GM21360 (cell line): Measurements from ENCODE around the gene IKZF5.

Experiments
- ATAC-seq: cut with Tn5 transposase; IDR thresholded peaks from one replicate; pipeline ENCODE4 v1.9.1; 2021; ENCODE audit warnings: mild to moderate bottlenecking, moderate library complexity; ENCODE audit not compliant: unreplicated experiment

Gene IKZF5

DNA sequence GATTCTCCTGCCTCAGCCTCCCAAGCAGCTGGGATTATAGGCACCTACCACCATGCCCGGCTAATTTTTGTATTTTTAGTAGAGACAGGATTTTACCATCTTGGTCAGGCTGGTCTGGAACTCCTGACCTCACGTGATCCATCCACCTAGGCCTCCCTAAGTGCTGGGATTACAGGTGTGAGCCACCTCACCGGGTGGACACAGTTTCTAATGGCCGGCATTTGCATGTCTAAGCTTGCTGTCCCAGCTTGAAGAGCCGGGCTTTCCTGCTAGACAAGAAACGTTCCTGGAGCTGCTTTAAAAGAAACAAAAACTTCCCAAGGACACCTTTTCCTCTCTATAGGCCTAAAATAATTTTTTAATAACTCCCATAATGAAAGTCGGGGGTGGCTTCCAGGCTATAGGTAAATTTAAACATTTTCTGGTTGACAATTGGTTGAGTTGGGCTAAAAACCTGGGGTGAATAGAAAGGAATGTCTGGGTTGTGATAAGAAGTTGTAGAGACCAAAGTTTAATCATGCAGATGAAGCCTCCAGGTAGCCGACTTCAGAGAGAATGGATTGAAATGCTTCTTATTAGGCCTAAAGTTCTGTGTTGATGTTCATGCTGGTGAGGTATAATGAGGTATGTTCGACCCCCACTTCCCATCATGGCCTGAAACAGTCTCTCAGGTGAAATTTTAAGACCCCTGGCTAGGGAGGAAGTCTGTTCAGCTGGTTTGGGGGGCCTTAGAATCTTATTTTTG lies 9.0 kb upstream of the IKZF5 start:
- ATAC-seq: no peak

DNA sequence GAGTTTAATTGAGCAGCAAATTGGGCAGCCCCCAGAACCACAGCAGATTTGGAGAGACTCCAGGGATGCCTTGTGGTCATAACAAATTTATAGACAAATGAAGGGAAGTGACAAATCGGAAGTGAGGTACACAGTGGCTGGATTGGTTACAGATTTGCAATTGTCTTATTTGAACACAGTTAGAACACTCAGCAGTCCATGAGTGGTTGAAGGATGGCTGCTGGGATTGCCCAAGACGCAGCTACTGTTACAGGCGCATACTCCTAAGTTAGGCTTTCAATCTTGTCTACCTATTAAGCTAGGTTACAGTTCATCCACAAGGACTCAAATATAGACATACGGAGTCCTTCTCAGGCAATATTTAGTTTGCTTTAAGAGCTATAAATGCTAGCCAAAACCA lies 7.6 kb upstream of the IKZF5 start:
- no peak for ATAC-seq

DNA sequence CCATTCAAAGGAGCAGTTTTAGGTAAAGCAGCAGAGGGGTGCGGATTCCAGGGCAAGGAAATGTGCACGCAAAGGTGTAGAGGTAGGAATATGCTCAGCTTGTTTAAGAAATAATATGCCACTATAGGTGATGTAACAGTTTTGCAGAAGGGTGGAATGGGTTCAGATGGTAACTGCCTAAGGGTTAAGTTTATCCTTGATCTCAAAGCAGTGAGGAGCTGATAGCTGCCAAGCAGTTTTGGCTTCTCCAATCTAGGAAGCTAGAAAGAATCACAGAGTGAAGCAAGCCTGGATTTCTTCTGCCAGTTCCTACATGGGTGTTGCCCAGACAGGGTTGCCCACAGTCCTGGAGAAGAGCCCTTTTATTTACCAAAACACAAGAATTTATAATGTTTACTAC lies 6.2 kb upstream of the IKZF5 start:
- ATAC-seq: no peak

DNA sequence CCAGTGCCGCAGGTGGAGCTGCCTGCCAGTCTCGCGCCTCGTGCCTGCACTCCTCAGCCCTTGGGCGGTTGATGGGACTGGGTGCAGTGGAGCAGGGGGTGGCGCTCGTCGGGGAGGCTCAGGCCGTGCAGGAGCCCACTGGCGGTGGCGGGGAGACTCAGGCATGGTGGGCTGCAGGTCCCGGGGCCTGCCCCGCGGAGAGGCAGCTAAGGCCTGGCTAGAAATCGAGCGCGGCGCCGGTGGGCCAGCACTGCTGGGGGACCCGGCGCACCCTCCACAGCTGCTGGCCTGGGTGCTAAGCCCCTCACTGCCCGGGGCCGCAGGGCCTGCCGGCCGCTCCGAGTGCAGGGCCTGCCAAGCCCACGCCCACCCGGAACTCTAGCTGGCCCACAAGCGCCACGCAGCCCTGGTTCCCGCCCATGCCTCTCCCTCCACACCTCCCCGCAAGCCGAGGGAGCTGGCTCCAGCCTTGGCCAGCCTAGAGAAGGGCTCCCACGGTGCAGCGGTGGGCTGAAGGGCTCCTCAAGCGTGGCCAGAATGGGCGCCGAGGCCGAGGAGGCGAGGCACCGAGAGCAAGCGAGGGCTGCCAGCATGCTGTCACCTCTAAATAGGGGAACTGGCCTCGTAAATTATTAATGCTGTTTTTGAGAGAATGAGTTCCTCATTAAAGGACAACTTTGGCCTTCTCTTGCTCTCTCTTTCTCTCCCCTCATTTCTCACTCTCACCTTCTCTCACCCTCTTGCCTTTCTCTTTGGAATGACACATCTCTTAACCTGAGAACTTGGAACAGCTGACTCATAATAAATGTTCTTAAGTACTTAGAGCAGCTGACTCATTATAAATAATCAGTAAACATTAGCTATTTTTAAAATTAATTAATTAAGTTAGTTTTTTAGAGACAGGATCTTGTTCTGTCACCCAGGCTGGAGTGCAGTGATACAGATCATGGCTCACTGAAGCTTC lies 5.1 kb upstream of the IKZF5 start:
- no peak for ATAC-seq

DNA sequence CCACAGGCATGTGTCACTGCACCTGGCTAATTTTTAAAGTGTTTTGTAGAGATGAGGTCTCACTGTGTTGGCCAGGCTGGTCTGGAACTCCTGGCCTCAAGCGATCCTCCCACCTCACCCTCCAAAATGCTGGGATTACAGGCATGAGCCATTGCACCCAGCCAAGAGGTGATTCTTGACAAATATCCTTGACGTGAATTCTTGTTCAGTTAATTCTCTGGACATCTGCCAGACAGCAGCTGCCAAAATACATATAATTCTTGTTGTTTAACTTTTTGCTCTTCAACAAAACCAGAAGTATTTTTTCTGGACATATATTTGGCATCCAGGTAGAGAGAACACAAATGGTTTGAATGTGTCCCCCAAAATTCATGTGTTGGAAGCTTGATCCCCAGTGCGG lies 3.4 kb upstream of the IKZF5 start:
- no peak for ATAC-seq

DNA sequence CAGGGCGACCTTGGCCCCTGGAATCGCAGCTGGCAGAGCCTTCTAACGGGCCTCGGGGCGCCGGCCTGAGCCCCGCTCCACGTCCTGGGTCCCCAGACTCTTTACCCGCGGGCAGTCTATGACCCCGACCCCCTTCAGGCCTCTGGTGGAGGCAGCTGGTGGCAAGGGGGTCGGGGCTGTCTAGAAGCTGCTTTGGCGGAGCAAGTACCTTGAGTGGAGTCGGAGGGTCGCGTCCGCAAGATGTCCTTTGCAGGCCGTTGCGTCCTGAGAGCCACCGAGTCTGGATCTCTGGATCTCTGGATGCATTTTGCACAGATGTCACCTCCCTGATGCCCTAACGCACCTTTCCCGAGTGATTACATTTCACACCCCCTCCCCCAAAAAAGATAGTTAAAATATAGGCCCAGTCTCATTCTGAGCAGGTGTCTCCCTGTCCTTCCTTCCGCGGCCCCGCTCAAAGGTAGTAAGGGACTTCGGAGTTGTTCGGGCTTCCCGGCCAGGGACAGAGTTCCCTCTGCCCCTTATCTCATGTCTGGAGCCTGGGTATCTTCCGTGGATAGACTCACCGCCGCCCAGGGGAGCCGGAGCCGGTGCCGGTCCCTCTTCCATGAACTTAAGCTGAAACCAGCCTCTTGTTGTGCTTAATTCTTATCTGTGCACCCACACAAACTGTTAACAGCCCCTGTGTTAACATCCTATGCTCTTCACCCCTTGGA lies 668 bp upstream of the IKZF5 start:
- peak; percentile 6 for ATAC-seq

DNA sequence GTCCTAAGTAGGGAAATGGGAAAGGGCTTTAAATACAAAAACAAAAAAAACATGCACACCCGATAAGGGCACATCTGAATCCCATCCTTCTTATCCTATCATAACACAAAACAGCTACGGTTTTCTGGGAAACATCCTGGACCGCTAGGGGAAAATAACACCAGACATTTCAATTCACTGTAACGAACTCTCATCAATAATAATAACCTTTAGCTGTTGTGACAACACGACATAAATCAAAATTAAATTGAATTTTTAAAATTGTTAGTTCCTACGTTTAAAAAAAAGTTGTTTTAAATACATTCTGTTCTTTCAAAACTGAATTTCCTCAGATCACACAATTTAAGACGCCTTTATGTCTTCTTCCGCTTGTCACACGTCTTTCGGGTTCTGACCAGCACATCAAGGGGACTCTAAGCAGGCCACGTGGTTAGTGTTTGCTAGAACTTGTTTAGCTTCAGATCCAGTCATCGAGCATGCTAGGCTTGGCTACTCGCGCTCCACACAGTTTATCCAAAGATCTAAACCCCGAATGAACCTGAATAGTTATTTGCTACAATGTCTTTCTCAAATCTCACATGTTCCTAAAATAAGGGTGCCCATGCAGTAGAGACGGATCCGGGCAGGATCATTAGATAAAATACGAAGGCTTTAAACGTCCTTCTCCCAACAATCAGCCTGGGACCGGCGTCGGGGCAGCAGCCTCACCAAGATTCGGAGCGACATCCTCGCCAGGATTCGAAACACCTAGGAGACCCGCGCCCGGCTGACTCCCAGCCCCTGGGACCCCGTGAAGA lies 839 bp downstream of the IKZF5 start:
- peak; percentile 35 for ATAC-seq

DNA sequence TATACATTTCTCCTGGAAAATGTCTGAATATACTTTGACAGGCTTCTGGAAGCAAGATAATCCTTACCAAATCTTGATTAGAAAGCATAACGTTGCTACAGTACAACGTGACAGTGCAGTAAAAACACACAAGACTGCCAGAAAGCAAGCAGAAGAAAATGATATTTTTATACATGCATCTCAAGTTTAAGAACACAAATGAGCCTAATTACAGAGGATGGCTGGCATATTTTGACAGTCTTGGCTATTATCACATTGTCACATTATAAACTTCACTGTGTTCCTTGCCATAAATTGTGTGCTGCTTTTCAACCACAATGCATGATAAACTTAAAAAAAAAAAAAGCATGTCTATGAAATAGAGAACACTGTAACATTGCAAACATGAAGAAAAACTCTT lies 4.3 kb downstream of the IKZF5 start:
- ATAC-seq: no peak

DNA sequence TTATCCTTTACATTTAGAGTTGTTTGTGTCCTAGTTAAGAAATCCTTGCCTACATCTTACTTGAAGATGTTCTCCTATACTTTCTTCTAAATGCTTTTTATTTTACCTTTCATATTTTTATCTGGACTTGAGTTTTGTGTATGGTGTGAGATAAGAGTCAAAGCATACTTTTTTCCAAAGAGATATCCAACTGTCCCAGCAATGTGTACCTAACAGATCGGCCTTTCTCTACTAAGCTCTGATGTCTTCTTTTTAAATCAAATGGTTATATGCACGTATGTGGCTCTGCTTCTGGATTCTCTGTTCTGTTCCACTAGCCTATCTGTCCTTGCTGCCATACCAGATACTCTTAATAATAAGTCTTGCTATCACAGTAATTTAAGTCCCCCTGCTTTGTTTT lies 7.2 kb downstream of the IKZF5 start:
- no peak for ATAC-seq

DNA sequence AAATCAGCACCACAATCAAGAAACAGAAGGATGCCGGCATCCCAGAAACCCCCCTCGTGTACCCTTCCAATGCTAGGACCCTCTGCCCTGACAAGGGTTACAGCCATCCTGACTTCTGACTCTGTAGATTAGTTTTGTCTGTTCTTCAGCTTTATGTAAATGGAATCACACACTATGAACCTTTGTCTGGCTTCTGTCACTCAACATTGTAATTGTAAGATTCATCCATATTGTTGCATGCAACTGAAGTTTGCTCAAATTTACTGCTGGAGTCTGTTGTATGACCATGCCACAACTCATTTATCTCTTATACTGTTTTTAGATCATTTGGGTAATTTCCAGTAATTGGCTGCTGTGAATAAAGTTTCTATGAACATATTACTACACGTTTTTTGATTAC lies 8.4 kb downstream of the IKZF5 start:
- no peak for ATAC-seq

DNA sequence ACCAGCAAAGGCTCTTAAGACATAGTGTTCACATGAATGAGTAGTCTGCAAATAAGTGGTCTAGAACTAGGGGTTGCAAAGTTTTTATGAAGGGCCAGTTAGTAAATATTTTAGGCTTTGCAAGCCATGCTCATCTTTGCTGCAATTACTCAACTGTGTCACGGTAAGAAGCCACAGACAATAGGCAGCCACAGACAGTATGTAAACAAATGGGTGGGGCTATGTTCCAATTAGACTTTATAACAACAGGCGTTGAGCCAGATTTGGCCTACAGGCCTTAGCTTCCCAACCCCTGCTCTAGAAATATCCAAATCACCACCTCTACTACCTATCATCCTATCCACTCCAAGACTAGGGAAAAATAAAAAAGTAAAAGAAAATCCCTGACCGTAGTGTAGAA lies 9.2 kb downstream of the IKZF5 start:
- ATAC-seq: no peak

DNA sequence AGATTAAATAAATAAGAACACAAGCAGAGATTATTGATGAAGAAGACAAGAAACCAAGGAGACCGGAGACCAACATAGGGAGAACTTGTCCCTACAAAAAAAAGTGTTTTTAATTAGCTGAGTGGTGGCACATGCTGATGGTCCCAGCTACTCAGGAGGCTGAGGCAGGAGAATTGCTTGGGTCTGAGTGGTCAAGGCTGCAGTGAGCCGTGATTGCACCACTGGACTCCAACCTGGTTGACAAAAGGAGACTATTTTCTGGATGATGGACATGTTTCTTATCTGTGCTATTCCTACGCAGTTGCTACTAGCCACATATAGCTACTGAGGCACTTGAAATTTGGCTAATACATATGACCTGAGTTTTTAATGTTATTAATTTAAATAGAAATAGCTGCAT lies 9.7 kb downstream of the IKZF5 start:
- no peak for ATAC-seq

DNA sequence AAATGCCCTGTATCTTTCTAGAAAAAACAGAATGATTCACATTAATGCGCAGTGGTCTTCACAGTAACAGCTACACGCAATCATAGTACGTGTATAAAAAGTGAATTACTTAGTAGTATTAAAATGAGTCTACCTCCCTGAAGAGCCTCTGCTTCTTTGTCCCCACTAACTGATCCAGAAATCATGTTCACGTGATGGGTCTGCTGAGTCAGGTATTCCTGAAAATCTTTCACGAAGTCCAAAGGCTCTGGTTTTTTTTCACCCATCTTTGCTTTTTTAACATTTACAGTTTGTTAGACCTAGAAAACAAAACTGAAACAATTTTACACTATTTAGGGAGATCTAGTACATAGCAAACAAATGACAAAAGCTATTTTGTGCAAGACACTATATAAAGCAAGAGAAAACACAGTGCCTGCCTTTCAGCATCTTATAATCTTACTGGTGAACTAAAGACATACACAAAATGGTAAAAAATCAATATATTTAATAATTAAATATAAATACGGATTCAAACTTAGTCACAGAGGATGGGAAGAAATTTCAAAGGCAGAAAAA lies 10.2 kb downstream of the IKZF5 start:
- no peak for ATAC-seq

DNA sequence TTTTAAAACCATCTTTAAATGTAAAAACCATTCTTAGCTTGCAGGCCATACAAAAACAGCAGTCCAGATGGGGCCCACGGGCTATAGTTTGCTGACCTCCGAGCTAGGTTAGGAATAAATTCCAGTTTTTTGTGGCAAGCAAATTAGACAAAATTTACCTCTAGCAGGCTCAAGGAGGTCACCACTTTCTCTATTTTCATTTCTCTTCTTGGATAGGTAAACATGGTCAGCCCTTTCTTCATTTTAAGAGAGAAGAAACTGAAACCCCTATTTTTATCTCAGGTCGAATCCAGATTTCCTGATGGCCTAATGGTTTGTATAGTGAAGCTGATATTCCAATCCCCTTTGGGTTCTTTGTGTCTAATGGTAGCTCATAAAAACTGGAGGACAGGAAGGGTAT lies 10.7 kb downstream of the IKZF5 start:
- no peak for ATAC-seq

DNA sequence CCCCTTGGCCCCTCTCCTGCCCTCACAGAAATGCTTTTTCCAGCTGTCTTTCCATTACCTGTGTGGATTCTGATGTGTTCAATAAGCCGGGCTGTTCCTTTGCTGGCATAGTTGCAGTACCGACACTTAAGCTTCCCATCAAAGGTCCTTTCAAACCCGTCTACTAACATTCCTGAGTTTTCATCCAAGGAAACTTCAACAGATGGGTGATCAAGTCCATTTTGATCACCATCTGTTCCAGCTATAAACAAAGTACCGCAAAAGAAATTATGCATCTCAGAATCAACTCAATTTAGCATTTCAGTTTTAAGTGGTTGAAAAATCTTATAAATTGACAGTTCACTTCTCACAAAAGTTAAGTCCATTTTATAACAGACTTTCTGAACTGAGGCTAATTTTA lies 12.7 kb downstream of the IKZF5 start:
- ATAC-seq: no peak

DNA sequence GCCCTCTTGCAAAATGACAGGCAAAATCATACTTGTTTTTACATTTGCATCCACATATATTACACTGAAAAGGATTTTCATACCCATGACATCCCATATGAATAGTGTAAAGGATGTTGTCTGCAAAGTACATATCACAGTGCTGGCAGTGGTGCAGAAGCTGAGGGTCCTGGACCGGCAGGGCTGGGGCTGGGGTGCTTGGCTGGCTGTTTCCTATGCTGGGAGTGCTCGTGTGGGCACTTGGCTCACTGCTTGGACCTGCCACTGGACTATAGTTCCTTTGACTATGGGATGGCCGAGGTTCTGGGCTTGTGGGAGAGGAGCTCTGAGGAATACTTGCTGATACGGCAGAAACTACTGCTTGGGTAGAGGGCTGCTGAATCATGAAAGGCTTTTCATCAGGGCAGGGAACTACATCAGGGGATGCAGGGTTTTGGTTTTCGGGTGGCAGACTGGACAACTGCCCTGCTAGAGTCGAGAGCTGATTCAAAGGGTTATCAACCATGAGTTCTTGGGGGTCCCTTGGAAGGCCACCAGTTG lies 14.7 kb downstream of the IKZF5 start:
- no peak for ATAC-seq

DNA sequence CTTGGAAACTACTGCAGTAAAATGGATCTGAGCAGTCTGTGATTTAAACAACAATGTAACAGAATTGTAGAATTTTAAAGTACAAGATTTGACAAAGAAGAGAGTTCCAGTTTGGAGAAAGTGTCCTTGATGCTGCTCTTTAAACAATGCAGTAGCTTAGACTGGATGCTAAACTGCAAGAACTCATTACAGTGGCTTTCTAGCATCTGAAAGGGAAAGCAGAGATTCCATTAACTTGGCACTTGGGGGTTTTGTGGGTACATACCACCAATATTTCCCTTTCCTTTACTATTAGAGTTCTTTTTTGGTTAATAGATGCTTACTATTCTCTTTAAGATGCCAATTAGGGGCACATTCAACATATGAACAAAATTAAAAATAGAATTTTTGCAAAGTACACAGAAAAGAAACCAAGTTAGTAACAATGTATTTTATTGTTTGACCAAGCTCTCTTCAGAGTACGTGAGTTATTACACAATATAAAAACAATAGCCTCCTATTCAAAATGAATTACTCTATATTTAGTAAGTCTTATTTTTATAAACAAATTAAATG lies 16.5 kb downstream of the IKZF5 start:
- no peak for ATAC-seq

DNA sequence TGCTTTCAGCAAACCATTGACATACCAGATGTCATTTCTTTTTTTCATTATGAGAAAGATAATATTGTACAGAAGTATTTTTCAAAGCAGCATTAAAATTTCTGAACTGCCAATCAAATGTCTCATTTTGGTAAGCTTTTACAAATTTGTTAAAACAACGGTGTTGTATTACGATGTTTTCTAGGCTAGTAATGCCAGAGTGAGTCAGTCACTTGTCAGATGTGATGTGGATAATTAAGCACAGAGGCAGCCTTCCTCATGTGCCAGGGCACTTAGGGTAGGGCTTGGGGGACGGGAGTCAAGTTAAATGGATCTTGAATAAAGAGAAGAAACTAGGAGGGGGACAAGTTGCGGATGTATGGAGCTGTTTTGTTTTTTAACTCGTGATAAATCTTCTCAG lies 18.3 kb downstream of the IKZF5 start:
- no peak for ATAC-seq

DNA sequence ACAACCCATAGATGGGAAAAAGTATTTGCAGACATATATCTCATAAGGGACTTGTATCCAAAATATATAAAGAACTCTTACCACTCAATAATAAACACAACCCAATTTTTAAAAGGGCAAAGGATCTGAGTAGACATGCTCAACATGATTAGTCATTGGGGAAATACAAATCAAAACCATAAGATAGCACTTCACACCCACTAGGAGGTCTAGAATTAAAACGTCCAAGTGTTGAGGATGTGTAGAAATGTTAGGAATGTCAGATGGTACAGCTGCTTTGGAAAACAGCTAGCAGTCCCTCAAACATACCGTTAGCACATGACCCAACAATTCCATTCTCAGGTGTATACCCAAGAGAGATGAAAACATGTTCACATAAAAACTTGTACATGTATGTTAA lies 20.1 kb downstream of the IKZF5 start:
- ATAC-seq: no peak

DNA sequence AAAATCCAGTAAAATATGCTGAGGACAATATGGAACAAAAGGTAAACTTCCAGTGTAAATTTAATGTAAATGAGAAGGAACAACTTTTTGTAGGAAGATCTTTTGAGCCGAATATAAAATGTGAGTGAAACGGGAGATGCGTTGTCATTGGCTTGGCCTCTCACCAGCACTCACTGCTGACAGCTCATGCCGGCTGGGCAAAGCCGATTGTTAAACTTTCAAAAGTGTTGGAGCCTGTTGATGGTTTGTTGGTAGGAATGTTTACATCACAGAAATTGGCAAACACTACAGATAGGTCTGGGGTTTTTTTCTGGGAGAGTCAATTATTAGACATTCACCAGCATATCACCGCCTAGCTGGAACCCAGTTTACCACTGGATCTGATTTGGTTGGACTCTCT lies 22.3 kb downstream of the IKZF5 start:
- ATAC-seq: no peak
